ENCODE data around the gene PTH2.
A peak's percentile ranks its signal among the peaks of the same experiment; 100 is the strongest.
"Not testable (repeated sequence)": the region's sequence is repeated elsewhere in the genome, so short reads cannot be mapped to it uniquely, and the experiment has no call there.

The PTH2 gene

DNA sequence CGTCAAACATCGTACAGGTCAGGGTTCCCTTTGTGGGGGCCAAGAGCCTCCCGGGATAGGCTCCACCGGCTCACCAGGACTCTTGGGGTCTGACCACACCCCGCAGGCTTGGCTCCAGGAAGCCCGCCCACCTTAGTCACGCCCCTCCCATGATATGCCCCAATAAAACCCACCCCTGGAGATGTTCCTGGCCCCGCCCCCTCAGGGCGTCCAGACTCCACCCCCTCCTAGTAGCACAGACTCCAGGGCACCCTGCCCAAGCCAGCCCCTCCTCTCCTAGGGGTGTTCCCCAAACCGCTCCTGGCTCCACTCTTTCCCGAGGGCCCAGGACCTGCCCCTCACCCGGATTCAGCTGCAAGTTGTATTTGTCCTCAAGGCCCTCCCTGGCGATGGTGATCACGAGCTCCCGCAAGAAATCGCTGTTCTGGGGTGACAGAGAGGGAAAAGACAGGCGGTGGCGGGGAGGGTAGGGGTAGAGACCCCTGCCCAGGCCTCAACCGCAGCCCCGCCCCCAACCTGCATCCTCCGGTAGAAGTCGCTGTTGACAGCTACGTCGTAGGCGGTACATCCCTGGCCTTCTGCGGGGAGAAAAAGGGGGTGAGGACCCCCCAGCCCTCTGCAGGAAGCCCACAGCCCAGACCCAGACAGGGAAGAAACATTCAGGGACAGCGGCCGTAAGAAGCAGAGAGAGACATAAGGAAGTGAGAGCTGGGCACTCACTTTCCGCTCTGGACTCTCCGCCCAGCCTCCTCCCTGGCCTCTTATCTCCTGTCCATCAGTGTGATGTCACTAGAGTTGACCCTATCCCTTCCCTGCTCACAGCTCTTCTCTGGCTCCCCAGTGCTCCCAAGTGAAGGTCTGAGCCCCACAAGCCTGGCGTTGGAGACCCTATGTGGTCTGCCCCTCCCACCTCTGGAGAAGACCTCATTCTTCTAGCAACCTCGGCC, 24.5 kb upstream of the PTH2 start:
- DNase-seq: no peak

- DNase-seq: no peak
Measured at GRCh38 chr19:49445997-49446396, 22.8 kb upstream of the PTH2 start.

DNA sequence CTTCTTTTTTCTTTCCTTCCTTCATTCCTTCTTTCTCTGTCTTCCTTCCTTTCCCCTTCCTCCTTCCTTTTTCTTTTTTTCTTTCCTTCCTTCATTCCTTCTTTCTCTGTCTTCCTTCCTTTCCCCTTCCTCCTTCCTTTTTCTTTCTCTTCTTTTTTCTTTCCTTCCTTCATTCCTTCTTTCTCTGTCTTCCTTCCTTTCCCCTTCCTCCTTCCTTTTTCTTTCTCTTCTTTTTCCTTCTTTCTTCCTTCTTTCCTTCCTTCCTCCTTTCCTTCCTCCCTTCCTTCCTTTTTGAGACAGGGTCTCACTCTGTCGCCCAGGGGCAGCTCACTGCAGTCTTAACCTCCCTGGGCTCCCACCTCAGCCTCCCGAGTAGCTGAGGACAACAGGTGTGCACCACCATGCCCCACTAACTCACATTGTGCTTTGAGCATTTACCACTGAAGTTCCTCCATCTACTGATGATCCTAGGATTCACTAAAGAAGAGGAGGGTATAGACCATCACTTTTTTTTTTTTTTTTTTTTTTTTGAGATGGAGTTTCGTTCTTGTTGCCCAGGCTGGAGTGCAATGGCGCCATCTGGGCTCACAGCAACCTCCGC, 21.0 kb upstream of the PTH2 start:
- DNase-seq: not testable (repeated sequence)

DNA sequence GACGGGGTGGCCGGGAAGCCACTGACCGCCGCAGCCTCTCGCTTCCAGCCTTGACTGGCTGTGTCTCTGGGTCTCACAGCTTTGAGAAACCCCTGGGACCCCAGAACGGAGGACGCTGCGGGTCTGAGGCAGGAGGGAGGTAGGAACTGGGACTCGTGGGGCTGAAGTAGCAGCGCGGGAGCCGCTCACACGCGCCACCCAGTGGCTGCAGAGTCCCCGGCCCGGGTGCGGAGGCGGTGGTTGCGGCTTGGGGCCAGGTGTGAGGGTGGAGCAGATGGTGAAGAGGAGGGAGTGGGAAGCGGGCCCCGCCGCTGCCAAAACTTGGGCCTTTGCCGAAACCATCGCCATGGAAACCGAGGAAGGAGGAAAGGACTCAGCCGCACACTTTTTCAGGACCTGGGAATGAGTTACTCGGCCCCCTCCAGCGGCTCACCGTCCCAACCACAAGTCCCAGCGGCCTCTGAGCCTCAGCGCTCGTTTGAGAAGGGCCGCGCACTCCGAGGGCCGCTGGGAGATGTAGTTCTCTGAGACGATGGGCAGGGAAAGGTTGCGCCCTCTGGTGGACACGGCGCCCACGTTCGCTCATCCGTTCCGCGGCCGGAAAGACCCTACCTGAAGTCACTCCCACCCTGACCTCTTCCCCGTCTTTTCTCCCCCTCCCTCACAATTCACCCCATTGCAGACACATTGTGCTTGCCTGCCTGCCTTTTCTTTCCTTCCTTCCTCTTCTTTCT, 20.3 kb upstream of the PTH2 start:
- peak; percentile 100 for DNase-seq

DNA sequence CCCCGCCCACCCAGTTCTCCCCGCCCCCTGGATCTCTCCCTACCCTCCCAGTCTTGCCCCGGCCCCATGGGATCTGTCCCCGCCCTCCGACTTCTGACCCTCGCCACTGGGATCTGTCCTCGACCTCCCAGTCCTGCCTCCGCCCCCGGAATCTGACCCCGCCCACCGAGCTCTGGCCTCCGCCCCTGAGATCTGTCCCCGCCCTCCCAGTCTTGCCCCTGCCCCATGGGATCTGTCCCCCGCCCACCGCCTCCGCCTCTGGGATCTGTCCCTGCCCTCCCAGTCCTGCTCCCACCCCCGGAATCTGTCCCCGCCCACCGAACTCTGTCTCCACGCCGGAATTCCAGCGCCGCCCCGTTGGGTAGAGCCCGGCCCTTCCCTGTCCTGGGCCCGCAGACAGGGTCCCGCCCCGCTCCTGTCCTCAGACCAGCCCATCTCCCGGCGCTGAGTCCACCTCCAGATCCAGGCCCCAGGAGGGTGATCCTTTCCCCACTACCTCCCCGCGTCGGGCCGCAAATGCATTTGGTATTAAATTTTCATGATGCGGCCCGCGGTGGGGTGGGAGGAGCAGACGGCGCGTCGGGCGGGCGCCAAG, 19.6 kb upstream of the PTH2 start:
- DNase-seq: no peak

GRCh38 chr19:49442354-49442753, 19.1 kb upstream of the PTH2 start:
- DNase-seq: no peak

- DNase-seq: no peak
Measured at GRCh38 chr19:49441960-49442350, 18.7 kb upstream of the PTH2 start.

DNA sequence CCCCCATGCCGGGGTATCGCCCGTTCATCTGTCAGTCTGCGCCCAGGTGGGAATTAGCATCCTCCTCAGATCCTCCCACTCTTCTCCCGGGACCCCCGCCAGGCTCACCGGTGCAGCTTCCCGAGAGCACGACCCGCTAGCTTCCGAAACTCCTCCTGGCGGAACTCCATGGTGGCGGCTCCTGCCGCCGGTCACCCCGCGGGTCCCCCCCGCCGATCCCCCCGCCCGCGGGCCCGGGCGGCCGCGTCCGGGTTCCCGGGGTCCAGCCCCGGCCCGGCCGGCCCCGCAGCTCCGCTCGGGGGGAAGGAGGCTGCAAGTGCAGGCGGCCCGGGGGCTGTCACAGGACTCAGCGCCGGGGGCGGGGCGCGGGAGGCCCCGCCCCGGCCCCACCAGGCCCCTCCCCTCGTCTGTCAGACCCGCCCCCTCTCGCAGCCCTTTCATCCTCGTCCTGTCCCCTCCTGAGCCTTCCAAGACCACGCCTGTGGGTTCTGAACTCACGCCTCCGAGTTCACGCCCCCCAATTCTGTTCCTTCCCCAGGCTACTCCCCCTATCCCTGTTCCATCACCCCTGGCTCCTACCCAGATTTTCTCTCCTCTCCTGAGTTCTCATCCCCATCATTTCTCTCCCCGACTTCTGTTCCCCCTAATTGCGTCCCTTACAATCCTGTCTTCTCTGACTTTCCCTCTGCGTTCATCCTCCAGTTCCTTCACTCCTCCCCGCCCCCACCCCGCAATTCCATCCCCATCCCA, 18.1 kb upstream of the PTH2 start, which contains the start of gene SLC17A7:
Gene SLC17A7, minus strand, starts transcription at position 318 of the 750 bp plus-strand sequence. Its CDS starts 148 bp downstream, at position 170.
- DNase-seq: no peak

- no peak for DNase-seq
Measured at GRCh38 chr19:49440439-49441209, 17.4 kb upstream of the PTH2 start.

DNA sequence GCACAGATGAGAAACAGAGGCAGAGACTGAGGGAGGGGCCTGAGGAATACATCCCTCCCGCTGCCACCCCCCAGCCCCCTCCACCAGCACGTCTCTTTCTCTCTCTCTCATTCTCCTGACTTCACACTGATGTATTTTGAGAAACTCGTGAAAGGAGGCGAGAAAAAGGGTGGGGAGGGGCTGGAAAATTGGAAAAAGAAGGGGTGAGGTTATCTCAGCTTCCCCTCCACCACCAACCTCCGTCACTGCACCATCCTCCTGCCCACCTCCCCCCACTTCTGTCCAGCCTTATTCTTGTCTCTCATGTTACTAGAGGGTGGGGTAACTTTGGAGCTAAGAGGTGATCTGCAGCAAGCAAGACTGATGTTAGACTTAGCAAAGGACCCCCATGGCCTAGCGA, 16.6 kb upstream of the PTH2 start:
- no peak for DNase-seq

- no peak for DNase-seq
Measured at GRCh38 chr19:49438261-49438660, 15.0 kb upstream of the PTH2 start.

DNA sequence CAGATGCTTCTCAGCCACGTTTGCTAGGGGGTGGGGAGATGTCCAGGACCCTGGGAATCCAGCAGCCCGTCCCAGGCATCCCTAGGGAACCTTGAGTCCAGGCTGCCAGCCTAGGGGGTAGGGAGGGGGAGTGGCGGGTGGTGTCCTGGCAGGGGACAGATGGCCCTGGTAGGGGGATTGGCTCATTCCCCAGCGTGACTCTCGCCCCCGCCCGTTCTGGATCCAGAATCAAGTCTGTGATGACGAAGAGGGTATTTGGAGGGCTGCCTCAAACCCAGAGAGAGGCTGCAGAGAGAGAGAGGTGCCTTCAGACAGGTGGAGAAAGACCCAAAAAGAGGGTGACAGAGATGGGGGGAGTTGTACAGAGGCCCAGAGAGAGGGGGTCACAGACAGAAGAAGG, 14.0 kb upstream of the PTH2 start:
- no peak for DNase-seq

DNA sequence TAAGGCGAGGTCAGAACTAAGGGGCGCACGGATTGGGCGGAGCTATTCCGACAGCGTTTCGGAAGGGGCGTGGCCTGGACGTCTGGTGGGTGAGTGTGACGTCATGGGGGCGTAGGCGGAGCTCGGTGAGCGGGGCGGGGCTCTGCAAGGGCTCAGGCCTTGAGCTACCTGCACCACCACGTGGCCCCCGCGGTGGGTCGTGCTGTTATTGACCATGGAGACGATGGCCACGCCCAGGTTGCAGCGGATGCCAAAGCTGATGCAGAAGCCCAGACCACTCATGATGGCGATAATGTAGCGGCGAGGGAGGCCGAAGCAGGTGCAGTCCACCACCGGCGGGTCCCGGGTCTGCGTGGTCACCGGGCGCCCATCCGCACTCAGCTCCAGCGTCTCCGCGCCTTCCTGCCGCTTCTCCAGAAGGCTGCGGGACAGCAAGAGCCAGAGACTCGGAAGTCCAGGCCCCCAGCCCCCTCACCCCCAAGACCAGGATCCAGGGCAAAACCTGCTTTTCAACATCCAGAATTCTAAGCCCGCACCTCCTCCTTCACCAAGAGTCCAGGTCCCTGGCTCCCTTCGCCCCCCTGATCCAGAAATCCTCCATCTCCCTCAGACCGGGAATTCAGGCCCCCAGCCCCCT, 13.3 kb upstream of the PTH2 start:
- no peak for DNase-seq

DNA sequence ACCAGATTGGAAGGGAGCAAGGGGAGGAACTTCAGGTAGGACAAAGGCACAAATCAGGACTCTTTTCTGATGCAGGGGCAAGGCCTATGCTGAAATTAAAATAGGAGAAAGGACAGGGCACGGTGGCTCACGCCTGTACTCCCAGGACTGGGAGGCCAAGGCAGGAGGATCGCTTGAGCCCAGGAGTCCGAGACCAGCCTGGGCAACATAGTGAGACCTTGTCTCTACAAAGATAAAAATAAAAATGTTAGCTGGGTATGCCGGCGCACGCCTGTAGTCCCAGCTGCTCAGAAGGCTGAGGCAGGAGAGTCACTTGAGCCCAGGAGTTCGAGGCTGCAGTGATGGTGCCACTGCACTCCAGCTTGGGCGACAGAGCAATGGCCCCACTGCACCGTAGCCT, 12.4 kb upstream of the PTH2 start:
- DNase-seq: no peak

GRCh38 chr19:49434907-49435583, 11.8 kb upstream of the PTH2 start:
- DNase-seq: no peak

GRCh38 chr19:49433240-49433901, 10.1 kb upstream of the PTH2 start:
- no peak for DNase-seq

DNA sequence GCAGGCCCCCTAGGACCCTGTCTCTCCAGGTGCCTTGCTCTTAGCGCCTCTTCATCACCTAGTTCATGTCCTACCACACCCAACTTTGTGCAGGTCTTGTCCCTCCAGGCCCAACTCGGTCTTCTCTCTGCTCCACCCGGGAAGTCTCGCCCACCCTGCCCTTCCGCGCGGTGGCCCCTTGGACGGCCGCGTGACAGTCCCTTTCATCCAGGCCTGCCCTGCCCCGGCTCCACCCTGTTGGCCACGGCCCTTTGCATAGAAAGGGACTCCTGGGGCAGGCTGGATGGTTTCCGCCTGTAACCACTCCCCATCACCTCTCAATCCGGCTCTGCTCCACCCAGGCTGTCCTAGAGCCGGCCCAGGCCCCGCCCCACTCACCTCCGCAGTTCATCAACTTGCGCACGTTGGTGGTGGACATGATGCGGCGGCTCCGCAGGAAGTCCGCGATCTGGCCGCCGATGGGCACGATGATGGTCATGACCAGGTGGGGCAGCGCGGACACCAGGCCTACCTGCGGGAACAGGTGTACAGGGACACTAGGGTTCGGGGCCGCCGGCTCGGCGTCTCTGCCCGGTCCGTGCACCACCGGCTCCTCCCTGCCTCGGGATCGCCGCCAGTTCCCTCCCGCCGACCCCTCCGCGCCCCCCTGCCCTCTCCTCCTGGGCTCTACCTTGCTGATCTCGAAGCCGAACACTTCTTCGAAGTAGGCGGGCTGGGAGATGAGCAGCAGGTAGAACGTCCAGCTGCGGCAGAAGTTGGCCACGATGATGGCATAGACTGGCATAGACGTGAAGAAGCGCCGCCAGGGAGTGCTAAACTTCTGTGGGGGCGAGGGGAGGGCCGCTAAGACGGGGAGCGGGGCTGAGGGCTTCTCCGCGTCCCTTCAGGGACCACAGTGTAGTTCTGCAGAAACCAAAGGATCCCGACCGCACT, 9.2 kb upstream of the PTH2 start:
- no peak for DNase-seq

GRCh38 chr19:49431330-49431749, 8.1 kb upstream of the PTH2 start:
- no peak for DNase-seq
